Memory B cell (primary cell): Measurements from ENCODE around the gene SLC35F1.

Experiments used
- ATAC-seq: fragments of 150-1000 bp; cut with Tn5 transposase; 2 replicates; pipeline ENCODE4 v1.10.0; 2021; ENCODE audit warnings: low read depth, mild to moderate bottlenecking, moderate library complexity
- DNase-seq, 2 donors: peaks; one replicate each; pipeline ENCODE4 v3.0.0; 2022; ENCODE audit warnings: low spot score in 2 of 2
- H3K27ac Mint-ChIP-seq: one replicate; pipeline ENCODE4 v1.8.0; 2022; ENCODE audit warnings: mild to moderate bottlenecking, moderate library complexity, mixed read lengths
- H3K27me3 Mint-ChIP-seq: one replicate; pipeline ENCODE4 v1.8.0; 2022; ENCODE audit warnings: mixed read lengths
- H3K36me3 Mint-ChIP-seq: one replicate; pipeline ENCODE4 v1.8.0; 2022; ENCODE audit warnings: mild to moderate bottlenecking, mixed read lengths
- H3K4me1 Mint-ChIP-seq: one replicate; pipeline ENCODE4 v1.8.0; 2022; ENCODE audit warnings: mixed read lengths
- H3K4me3 Mint-ChIP-seq: one replicate; pipeline ENCODE4 v1.8.0; 2022; ENCODE audit warnings: mild to moderate bottlenecking, moderate library complexity, mixed read lengths
- H3K9me3 Mint-ChIP-seq: one replicate; pipeline ENCODE4 v1.8.0; 2022; ENCODE audit warnings: mixed read lengths

The SLC35F1 gene

DNA sequence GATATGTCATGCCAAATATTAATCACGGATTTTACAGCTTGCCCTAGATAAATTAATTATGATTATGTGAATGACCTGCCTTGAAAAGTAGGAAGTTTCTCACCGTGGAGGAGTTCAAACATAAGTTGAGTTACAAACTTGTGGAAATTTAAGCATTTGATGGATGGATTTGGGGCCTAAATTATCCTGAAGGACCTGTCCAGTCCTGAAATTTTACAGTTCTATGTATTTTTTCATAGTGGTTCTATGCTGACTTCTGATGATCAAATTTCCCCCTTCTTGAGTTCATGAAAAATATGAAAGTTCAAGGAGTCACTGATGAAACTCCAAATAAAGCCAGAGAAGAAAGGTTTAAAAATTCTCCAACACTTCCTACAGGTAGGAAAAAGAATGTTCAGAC is 178.6 kb downstream of the SLC35F1 start:
- H3K27me3 Mint-ChIP-seq: peaks cover 2% of the 10 kb centered on the region
- no peak for ATAC-seq
- DNase-seq: no peak
- no peaks in the 10 kb centered on the region for H3K36me3 Mint-ChIP-seq
- no peak overlapping the region for H3K4me3 Mint-ChIP-seq
- H3K9me3 Mint-ChIP-seq: peaks cover under 1% of the 10 kb centered on the region
- H3K27ac Mint-ChIP-seq: no peak overlapping the region
- no peaks in the 10 kb centered on the region for H3K4me1 Mint-ChIP-seq

DNA sequence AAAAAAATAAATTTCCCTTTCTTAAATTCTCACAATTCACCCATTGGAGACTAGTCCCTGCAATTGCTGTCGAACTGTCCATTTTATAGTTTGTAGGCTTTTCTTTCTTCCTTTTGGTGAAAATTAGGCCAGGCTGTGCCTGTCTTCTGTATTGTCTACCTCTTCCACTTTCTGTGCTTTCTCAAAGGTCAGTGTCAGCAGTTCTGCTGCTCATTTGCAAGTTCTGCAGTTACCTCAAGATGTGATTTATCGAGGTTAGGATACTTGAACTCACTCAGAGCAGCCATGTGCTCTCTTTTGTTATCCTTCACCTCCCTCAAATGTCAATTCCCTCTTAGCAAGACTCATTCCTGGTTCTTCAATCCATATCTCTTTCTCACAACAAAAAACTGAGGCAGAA is 179.1 kb downstream of the SLC35F1 start:
- Mint-ChIP-seq H3K4me3 (no peak overlapping the region), H3K27me3 (peaks cover 2% of the 10 kb centered on the region), H3K9me3 (peaks cover 2% of the 10 kb centered on the region), H3K36me3 (no peaks in the 10 kb centered on the region), H3K4me1 (no peaks in the 10 kb centered on the region), H3K27ac (no peak overlapping the region)
- DNase-seq (no peak), ATAC-seq (no peak)

DNA sequence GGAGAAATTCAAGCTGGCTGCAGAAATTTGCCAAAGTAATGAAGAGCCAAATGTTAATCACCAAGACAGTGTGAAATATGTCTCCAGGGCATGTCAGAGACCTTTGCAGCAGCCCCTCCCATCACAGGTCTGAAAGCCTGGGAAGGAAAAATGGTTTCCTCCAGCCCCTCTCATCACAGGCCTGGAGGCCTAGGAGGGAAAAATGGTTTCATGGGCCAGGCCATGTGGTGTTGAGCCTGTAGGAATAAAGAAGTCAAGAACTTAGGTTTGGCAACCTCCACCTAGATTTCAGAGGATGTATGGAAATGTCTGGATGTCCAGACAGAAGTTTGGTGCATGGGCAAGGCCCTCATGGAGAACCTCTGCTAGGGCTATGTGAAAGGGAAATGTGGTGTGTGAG is 185.0 kb downstream of the SLC35F1 start:
- Mint-ChIP-seq H3K27me3 (peaks cover 5% of the 10 kb centered on the region), H3K9me3 (peaks cover 11% of the 10 kb centered on the region), H3K27ac (no peak overlapping the region), H3K4me3 (no peak overlapping the region), H3K36me3 (no peaks in the 10 kb centered on the region), H3K4me1 (no peaks in the 10 kb centered on the region)
- ATAC-seq: no peak
- DNase-seq: no peak

DNA sequence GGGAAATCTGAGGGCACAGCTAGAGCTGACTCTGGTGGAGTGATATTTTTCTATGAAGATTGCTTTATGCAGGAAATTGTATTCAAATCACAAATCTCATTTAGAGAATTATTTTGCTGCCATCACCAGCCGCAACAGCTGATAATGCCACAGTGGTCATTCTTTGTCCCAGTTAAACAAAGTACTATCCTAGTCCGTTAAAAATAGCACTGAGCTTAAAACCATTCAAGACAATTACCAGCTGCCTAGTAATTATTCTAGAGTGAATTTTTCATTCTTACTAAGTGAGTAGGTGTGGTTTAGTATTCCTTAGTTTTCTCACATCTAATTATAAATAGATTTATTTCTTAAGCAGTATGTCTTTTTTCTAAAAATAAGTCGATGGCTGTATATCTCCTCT is 190.5 kb downstream of the SLC35F1 start:
- Mint-ChIP-seq H3K9me3 (peaks cover 3% of the 10 kb centered on the region), H3K27me3 (peaks cover 3% of the 10 kb centered on the region), H3K4me1 (no peaks in the 10 kb centered on the region), H3K27ac (no peak overlapping the region), H3K4me3 (no peak overlapping the region), H3K36me3 (no peaks in the 10 kb centered on the region)
- ATAC-seq (no peak), DNase-seq (no peak)

DNA sequence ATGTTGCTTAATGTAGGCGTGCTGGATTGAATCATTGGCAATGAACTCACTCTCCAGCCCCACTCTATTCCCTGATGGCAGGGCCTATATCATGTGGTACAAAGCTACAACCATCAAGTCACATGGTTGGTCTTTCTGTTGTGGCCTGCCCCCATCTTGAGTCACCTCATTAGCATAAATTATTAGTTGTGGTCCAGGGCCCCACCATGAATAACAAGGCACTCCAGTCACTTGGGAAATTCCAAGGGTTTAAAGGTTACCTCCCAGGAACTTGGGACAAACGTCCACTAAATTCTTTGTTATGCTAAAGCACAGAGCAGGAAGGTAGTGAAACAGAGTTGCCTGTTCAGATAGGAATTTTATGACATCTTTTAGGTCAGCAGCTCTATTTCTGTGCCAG is 193.7 kb downstream of the SLC35F1 start:
- ATAC-seq (no peak), DNase-seq (no peak)
- no peak overlapping the region for H3K4me3 Mint-ChIP-seq
- no peak overlapping the region for H3K27ac Mint-ChIP-seq
- no peaks in the 10 kb centered on the region for H3K27me3 Mint-ChIP-seq
- peaks cover 1% of the 10 kb centered on the region for H3K9me3 Mint-ChIP-seq
- no peaks in the 10 kb centered on the region for H3K36me3 Mint-ChIP-seq
- H3K4me1 Mint-ChIP-seq: no peaks in the 10 kb centered on the region

DNA sequence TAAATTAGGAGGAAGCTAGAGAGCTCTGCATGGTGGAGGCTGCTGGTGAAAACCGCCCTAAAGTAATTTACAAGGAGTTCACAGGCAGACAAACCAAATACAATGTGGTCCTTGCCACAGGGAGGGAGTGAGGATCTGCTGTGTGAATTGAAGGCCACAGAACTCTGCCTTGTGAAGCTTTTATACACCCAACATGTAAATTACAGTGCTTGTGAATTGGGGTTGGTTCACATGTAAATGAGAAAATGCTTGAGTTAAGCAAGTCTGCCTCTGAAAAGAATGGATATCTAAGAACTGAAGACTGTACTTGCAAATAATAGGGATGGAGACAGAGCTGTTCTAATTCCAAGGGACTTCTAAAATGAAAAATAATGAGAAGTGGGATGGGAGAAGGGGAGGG is 194.2 kb downstream of the SLC35F1 start:
- peaks cover 1% of the 10 kb centered on the region for H3K9me3 Mint-ChIP-seq
- DNase-seq (no peak), ATAC-seq (no peak)
- H3K36me3 Mint-ChIP-seq: no peaks in the 10 kb centered on the region
- H3K4me1 Mint-ChIP-seq: no peaks in the 10 kb centered on the region
- H3K4me3 Mint-ChIP-seq: no peak overlapping the region
- no peaks in the 10 kb centered on the region for H3K27me3 Mint-ChIP-seq
- H3K27ac Mint-ChIP-seq: no peak overlapping the region

DNA sequence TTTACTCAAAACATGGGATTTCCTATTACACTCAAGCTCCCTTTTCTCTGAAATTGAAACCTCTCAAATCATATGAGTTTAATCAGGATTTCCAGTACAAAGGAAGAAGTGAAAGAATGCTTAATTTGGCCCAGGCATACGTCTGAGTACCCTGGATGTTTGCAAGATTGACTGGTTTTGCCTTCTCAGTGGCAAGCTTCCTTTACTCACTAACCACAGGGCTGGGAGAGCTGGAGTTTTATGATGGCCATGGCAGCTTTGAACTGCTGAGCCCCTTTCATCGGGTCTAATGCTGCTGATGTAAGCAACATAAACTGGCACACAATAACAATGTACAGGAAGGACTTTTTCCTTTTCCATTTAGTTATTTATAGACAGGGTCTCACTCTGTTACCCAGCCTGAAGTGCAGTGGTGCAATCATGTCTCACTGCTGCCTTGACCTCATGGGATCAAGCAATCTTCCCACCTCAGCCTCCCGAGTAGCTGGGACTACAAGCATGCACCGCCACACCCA is 194.8 kb downstream of the SLC35F1 start:
- Mint-ChIP-seq H3K4me1 (no peaks in the 10 kb centered on the region), H3K27ac (no peak overlapping the region), H3K9me3 (peaks cover 1% of the 10 kb centered on the region), H3K27me3 (no peaks in the 10 kb centered on the region), H3K4me3 (no peak overlapping the region), H3K36me3 (no peaks in the 10 kb centered on the region)
- ATAC-seq: no peak
- DNase-seq: no peak

DNA sequence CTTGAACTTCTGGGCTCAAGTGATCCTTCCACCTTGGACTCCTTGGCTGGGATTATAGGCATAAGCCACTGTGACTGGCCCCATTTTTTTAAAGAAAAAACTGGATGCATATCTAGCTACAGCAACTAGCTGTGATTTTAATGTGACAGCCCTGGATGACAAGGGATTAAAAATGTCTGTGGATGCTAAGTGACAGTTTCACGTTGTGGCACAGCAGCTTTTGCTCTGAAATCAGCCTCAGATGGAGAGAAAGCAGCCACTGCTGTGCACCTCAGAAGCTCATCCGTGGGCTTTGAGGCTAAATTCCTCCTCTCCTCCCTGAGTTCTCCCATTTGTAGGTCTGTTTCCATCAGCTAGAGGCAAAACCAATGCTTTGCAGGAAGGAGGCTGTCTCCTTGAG is 195.3 kb downstream of the SLC35F1 start:
- Mint-ChIP-seq H3K4me3 (no peak overlapping the region), H3K27me3 (no peaks in the 10 kb centered on the region), H3K9me3 (peaks cover 1% of the 10 kb centered on the region), H3K36me3 (no peaks in the 10 kb centered on the region), H3K4me1 (no peaks in the 10 kb centered on the region), H3K27ac (no peak overlapping the region)
- DNase-seq: no peak
- no peak for ATAC-seq

DNA sequence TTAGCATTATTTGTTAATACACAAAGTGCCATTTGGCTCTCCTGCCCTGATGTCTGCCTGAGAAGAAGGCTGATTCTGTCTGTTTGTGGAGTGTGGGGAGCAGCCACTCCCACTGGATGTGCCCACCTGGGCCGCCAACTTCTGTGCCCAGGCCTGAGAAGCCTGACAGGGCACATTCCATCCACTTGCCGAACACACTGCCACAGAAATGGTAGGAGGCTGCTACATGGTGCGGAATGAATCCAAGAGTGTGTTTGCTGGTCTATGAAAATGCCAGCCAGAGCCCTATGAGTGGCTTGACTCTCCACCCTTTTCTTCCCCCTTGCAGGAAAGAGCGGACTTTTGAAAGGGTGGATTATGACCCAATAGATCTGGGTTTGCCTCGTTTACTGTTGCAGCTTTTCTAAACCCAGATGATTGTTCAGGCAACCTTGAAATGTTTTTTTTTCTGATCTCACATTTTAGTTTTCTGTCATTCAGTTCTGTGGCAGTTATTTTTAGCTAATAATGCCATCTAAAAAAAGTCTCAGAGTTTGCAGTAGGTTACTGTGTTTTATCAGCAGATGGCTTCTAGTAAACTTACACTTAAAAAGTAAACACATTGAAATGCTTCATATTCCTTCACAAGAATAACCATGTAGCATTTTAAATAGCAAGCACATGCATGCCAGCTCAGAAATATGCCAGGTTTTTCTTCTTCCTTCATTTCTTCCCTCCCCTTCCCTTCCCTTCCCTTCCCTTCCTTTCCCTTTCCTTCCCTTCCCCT is 196.5 kb downstream of the SLC35F1 start:
- no peak overlapping the region for H3K4me3 Mint-ChIP-seq
- no peaks in the 10 kb centered on the region for H3K4me1 Mint-ChIP-seq
- H3K9me3 Mint-ChIP-seq: peaks cover 1% of the 10 kb centered on the region
- DNase-seq (no peak), ATAC-seq (no peak)
- H3K27me3 Mint-ChIP-seq: no peaks in the 10 kb centered on the region
- H3K27ac Mint-ChIP-seq: no peak overlapping the region
- no peaks in the 10 kb centered on the region for H3K36me3 Mint-ChIP-seq

DNA sequence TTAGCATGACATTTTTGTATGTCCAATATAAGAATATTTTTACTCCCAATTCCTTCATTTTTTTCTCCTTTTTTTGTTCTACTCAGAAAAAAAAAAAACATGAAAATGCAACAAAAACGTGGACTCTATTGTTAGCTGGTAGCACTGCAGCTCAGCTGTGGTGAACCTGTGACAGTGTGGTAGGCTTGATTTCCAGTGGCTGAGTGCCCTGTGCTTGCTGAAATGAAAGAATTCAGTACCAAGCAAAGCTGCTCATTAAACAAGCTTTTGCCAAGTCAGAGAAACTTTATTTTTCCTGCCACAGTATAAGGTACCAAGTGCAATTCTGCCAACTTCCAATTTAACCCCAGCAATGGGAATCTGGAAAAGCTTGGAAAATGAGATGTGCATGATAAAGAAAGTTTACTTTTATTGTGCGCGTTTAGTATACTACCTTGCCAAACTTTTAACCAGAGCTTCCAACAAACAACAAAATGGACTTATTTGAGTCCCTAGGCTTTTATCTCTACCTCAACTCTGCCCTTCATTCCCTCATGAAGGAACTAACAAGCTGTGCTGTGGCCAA is 215.2 kb downstream of the SLC35F1 start:
- DNase-seq: no peak
- Mint-ChIP-seq H3K27ac (no peak overlapping the region), H3K9me3 (no peaks in the 10 kb centered on the region), H3K4me1 (no peaks in the 10 kb centered on the region), H3K27me3 (no peaks in the 10 kb centered on the region), H3K36me3 (no peaks in the 10 kb centered on the region), H3K4me3 (no peak overlapping the region)
- ATAC-seq: no peak

DNA sequence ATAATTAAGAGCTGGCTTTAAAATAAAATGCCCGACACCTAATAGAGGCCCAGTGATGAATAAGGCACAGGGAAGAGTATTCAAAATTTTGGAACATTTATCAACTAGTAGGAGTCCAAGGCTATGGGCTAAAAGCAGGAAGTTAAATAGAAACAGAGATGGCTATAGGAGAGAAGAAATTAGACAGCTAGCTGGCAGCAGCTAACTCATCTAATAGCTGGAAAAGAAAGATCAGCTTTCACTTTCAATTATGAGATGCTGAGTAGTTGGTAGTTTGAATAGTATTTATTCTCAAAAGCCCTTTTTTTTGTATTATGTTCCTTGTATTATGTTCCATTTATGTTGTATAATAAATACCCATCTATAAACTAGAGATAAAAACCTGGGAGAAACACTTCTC is 215.7 kb downstream of the SLC35F1 start:
- DNase-seq (no peak), ATAC-seq (no peak)
- Mint-ChIP-seq H3K36me3 (no peaks in the 10 kb centered on the region), H3K9me3 (no peaks in the 10 kb centered on the region), H3K4me3 (no peak overlapping the region), H3K27me3 (no peaks in the 10 kb centered on the region), H3K4me1 (no peaks in the 10 kb centered on the region), H3K27ac (no peak overlapping the region)

DNA sequence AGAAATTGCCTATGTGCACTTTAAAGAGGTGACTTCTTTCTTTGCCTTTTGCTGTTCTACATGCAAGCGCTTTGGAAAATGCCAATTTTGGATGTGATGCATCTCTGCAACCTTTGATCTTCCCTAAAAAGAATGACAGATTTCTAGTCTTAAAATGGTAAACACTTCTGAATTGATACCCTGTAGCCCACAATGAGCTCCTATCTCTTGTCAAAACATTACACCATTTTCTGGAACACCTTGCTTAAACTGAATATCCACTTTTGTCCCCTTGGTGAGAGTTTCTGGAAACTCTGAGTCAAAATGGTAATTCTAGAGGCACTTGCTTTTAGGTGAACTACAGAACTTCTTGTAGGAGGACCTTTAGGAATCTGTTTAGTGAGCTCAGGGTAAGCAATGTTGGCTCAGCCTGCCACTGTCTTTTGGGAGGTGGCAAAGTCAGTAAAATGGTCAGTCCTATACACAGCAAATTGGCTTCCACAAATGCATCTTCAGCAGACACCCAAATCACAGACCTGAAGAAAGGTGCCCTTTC is 216.5 kb downstream of the SLC35F1 start:
- DNase-seq (no peak), ATAC-seq (no peak)
- H3K9me3 Mint-ChIP-seq: no peaks in the 10 kb centered on the region
- H3K27me3 Mint-ChIP-seq: no peaks in the 10 kb centered on the region
- no peaks in the 10 kb centered on the region for H3K36me3 Mint-ChIP-seq
- no peak overlapping the region for H3K27ac Mint-ChIP-seq
- no peaks in the 10 kb centered on the region for H3K4me1 Mint-ChIP-seq
- H3K4me3 Mint-ChIP-seq: no peak overlapping the region

DNA sequence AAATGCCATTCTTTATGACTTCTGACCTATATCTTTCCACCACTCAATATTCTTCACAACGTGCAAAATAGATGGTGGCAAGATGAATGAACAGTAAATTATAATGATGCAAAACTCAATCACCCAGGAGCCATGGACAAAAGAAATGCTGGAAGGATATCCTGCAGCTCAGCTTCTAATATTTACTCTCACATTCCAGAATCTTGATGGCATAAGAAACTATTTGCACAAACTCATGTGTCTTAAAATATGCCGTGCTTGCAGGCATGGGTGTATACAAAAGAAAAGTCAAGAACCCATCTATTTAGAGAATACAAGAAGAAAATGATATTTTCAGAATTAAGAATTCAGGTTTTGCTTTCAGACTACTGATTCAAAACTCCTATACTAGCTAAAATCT is 217.8 kb downstream of the SLC35F1 start:
- Mint-ChIP-seq H3K4me1 (no peaks in the 10 kb centered on the region), H3K27me3 (no peaks in the 10 kb centered on the region), H3K36me3 (no peaks in the 10 kb centered on the region), H3K4me3 (no peak overlapping the region), H3K9me3 (peaks cover 2% of the 10 kb centered on the region), H3K27ac (no peak overlapping the region)
- DNase-seq: no peak
- no peak for ATAC-seq

DNA sequence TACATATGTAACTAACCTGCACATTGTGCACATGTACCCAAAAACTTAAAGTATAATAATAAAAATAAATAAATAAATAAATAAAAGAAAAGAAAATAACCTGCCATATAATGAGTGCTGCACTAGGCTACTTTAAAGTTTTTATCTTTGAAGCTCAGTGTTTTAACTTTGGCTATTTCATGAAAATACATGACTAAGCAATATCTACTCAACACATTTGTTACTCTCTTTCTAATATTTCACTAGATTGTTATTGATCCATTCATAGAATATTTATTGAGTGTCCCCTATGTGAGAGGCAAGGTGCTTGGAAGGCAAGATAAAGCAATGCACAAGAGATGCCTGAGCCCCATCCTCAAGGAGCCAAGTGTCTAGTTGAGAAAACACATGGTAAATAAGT is 221.7 kb downstream of the SLC35F1 start:
- no peak for ATAC-seq

DNA sequence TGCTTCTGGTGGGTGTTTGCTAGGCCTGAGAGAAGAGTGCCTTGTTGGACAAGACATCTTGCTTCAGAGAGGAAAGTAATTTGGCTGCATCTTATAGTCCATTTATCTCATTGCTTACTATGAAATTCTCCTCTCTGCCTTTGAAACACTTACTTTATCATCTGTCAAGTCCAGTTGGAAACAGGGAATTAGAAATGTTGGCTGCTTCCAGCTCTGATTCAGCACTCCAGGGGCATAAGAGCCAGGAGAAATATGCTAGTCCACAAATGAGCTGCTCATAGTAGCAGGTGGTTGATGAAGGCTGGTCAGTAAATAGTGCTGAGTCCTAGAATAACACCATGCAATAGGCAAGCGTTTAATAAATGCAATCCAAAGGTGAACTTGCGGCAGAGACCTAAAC is 227.1 kb downstream of the SLC35F1 start:
- ATAC-seq: no peak
- no peak overlapping the region for H3K4me3 Mint-ChIP-seq
- H3K9me3 Mint-ChIP-seq: no peaks in the 10 kb centered on the region

More for the DNA sequence above, 221.7 kb downstream of the SLC35F1 start:
- Mint-ChIP-seq H3K9me3 (peaks cover 2% of the 10 kb centered on the region), H3K4me1 (no peaks in the 10 kb centered on the region), H3K27me3 (no peaks in the 10 kb centered on the region), H3K4me3 (no peak overlapping the region), H3K36me3 (no peaks in the 10 kb centered on the region), H3K27ac (no peak overlapping the region)
- DNase-seq: no peak

More for the DNA sequence above, 227.1 kb downstream of the SLC35F1 start:
- H3K36me3 Mint-ChIP-seq: no peaks in the 10 kb centered on the region
- H3K27ac Mint-ChIP-seq: no peak overlapping the region
- peaks cover 2% of the 10 kb centered on the region for H3K27me3 Mint-ChIP-seq
- H3K4me1 Mint-ChIP-seq: no peaks in the 10 kb centered on the region
- DNase-seq: no peak
